Liver (tissue), 9 donors: ENCODE measurements around the gene SLC4A11. TPM values are rescaled to one million over a fixed set of nuclear protein-coding genes. Genes with fewer than 3 reads are reported as not detected.

Source experiments
- DNase-seq: peaks from one replicate; pipeline ENCODE4 v3.0.0-alpha.2; 2017; ENCODE audit warnings: low spot score
- H3K27ac ChIP-seq, 2 donors: one replicate each; pipeline ENCODE4 v1.7.0; 2013; ENCODE audit warnings: inconsistent platforms in 2 of 2, low read length in 2 of 2, control low read depth in 1 of 2, low read depth in 1 of 2, mild to moderate bottlenecking in 1 of 2
- H3K27me3 ChIP-seq, 4 donors: one replicate each; pipeline versions ENCODE4 v1.6.1 to v1.7.0; 2013; ENCODE audit warnings: low read length in 3 of 4, inconsistent platforms in 1 of 4, mild to moderate bottlenecking in 1 of 4, moderate library complexity in 1 of 4; ENCODE audit not compliant: control insufficient read depth in 4 of 4, insufficient read depth in 4 of 4
- H3K36me3 ChIP-seq, 4 donors: one replicate each; pipeline versions ENCODE4 v1.6.1 to v1.7.0; 2013; ENCODE audit warnings: low read length in 3 of 4, mild to moderate bottlenecking in 3 of 4, low read depth in 1 of 4, moderate library complexity in 1 of 4; ENCODE audit not compliant: control insufficient read depth in 4 of 4, insufficient read depth in 3 of 4
- H3K4me1 ChIP-seq, 4 donors: one replicate each; pipeline versions ENCODE4 v1.6.1 to v1.7.0; 2013; ENCODE audit warnings: low read length in 3 of 4, mild to moderate bottlenecking in 3 of 4, moderate library complexity in 1 of 4; ENCODE audit not compliant: control insufficient read depth in 4 of 4, insufficient read depth in 4 of 4
- H3K4me3 ChIP-seq, 3 donors: one replicate each; pipeline versions ENCODE4 v1.6.1 to v1.7.0; 2013; ENCODE audit warnings: low read length in 3 of 3, control low read depth in 1 of 3, low read depth in 1 of 3, mild to moderate bottlenecking in 1 of 3
- H3K9ac ChIP-seq, 2 donors: one replicate each; pipeline ENCODE4 v1.7.0; 2013; ENCODE audit warnings: low read length in 2 of 2, mild to moderate bottlenecking in 2 of 2, moderate library complexity in 2 of 2, control low read depth in 1 of 2, low read depth in 1 of 2
- H3K9me3 ChIP-seq, 4 donors: one replicate each; pipeline versions ENCODE4 v1.6.1 to v1.7.0; 2013; ENCODE audit warnings: low read length in 3 of 4; ENCODE audit not compliant: control insufficient read depth in 4 of 4
- FOXA2 ChIP-seq: IDR thresholded peaks from 2 replicates; pipeline ENCODE4 v1.6.1; 2016; ENCODE audit warnings: antibody characterized with exemption
- GABPA ChIP-seq, 2 donors: IDR thresholded peaks in 1 of 2; conservative IDR thresholded peaks in 1 of 2; 2 replicates each; pipeline ENCODE4 v1.6.1; 2016; ENCODE audit warnings: antibody characterized with exemption in 2 of 2, mild to moderate bottlenecking in 1 of 2, moderate library complexity in 1 of 2
- HNF4G ChIP-seq: IDR thresholded peaks from 2 replicates; pipeline ENCODE4 v1.6.1; 2016; ENCODE audit warnings: antibody characterized with exemption
- JUND ChIP-seq, 2 donors: IDR thresholded peaks; 2 replicates each; pipeline ENCODE4 v1.6.1; 2016; ENCODE audit warnings: antibody characterized with exemption in 2 of 2
- RAD21 ChIP-seq, 2 donors: IDR thresholded peaks; 2 replicates each; pipeline ENCODE4 v1.6.1; 2016; ENCODE audit warnings: antibody characterized with exemption in 2 of 2, mild to moderate bottlenecking in 2 of 2
- RXRA ChIP-seq, 2 donors: IDR thresholded peaks; 2 replicates each; pipeline ENCODE4 v1.6.1; 2017 to 2018; ENCODE audit warnings: antibody characterized with exemption in 2 of 2, mild to moderate bottlenecking in 1 of 2
- TAF1 ChIP-seq: conservative IDR thresholded peaks from 2 replicates; pipeline ENCODE4 v1.6.1; 2016; ENCODE audit warnings: antibody characterized with exemption, mild to moderate bottlenecking
- YY1 ChIP-seq: IDR thresholded peaks from 2 replicates; pipeline ENCODE4 v1.6.1; 2016; ENCODE audit warnings: antibody characterized with exemption, mild to moderate bottlenecking
- WGBS: extraction: QIAGEN DNeasy Blood & Tissue Kit; methylation state at CpG from one replicate; pipeline ENCODE4 v1.1.7; 2013; 5-methylcytosine and 5-hydroxymethylcytosine counted together
- polyA plus RNA-seq, 2 donors: library from polyadenylated mRNA; stranded (reverse) in 1 of 2; unstranded in 1 of 2; fragments of 200-250 nt in 1 of 2; fragments of >200 nt in 1 of 2; fragmentation: Nextera tagmentation in 1 of 2; extraction: Ambion mirVana in 1 of 2; gene quantifications; one replicate each; pipeline versions ENCODE4 v1.2.1 to v1.2.3, GENCODE V29; 2013 to 2015
- total RNA-seq, 2 donors: library from RNA; depleted of rRNA; stranded (reverse); fragments of >200 nt; gene quantifications; one replicate each; pipeline ENCODE4 v1.2.3, GENCODE V29; 2014
- TF ChIP-seq, protein P1 (sequence below): IDR thresholded peaks from 2 replicates; pipeline ENCODE4 v1.6.1; 2016; ENCODE audit warnings: antibody characterized with exemption
- TF ChIP-seq, protein P2 (sequence below): IDR thresholded peaks from 2 replicates; pipeline ENCODE4 v1.6.1; 2016; ENCODE audit warnings: antibody characterized with exemption, mild to moderate bottlenecking
- TF ChIP-seq, protein P3 (sequence below): IDR thresholded peaks from 2 replicates; pipeline ENCODE4 v1.6.1; 2016; ENCODE audit warnings: antibody characterized with exemption
- TF ChIP-seq, protein P4 (sequence below): fragments of 150-350 bp; IDR thresholded peaks from 2 replicates; pipeline ENCODE4 v1.5.1; 2017; ENCODE audit warnings: improper control_type of control experiment, low read depth, low read length; ENCODE audit not compliant: missing input control
- donor health status: healthy.
- donor health status: healthy.
- donor health status: healthy.
- donor health status: healthy.
- donor health status: healthy.

Gene SLC4A11
- total RNA-seq (under 1 TPM; under 0.01 to 0.05 TPM), polyA plus RNA-seq (under 1 TPM; 0.08 to 0.13 TPM)

DNA sequence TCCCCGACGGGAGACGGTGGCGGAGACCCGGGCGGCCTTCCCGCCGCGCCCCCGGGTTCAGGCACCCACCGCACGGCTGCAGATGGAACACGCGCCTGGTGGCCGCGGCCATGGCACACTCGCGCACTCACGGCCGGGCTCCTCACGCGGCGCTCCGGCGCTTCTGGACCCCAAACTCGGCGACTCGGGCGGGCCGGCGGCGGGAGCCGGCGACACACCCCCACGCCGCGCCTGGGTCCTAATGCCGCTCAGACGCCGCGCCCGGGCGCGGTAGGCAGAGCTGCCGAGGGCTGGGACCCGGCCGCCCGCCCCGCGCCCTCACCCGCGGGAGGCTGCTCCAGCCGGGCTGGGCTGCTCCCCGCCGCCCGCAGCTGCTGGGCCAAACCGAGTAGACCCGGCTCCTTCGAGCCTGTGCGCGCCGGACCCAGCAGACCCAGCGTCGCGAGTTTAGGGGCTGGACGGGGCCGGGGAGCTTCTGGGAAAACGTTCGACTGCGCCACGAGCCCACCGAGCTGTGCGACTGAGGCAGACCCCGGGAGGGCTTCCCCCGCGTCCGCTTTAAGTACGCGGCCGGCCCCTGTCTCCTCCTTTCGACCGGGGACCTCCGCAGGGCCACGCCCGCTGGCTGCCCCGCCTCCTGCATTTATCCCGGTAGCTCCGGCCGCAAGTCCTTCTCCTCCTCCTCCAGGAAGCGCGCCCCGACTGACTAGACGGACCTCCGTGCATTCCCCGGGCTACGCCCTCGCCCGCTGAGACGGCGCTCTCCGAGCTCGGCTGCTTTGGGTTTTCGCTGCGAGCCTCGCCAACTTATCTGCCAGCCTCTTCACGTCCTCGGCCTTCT lies at the start of gene SLC4A11:
TSS of gene SLC4A11 (minus strand) at position 165 of the 841 bp plus-strand sequence. CDS start at position 112, 53 bp downstream.
- H3K9ac ChIP-seq: no peak within 1 kb of the TSS
- H3K27me3 ChIP-seq: peaks cover 0 to 8% (median 1%) of the 10 kb centered on the region in 4 donors
- H3K4me3 ChIP-seq: peak within 1 kb of the TSS; percentile 18 to 76 (median 36)
- no peaks in the 10 kb centered on the region for H3K9me3 ChIP-seq
- H3K27ac ChIP-seq: no peak within 1 kb of the TSS
- no peaks in the 10 kb centered on the region for H3K36me3 ChIP-seq
- peaks cover 8 to 21% (median 14%) of the 10 kb centered on the region in 4 donors for H3K4me1 ChIP-seq
- WGBS: 2% methylated on average over 107 of the region's 107 CpGs
- DNase-seq: no peak
- TF ChIP-seq, protein P1, sequence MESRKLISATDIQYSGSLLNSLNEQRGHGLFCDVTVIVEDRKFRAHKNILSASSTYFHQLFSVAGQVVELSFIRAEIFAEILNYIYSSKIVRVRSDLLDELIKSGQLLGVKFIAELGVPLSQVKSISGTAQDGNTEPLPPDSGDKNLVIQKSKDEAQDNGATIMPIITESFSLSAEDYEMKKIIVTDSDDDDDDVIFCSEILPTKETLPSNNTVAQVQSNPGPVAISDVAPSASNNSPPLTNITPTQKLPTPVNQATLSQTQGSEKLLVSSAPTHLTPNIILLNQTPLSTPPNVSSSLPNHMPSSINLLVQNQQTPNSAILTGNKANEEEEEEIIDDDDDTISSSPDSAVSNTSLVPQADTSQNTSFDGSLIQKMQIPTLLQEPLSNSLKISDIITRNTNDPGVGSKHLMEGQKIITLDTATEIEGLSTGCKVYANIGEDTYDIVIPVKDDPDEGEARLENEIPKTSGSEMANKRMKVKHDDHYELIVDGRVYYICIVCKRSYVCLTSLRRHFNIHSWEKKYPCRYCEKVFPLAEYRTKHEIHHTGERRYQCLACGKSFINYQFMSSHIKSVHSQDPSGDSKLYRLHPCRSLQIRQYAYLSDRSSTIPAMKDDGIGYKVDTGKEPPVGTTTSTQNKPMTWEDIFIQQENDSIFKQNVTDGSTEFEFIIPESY: no peak
- TF ChIP-seq, protein P2, sequence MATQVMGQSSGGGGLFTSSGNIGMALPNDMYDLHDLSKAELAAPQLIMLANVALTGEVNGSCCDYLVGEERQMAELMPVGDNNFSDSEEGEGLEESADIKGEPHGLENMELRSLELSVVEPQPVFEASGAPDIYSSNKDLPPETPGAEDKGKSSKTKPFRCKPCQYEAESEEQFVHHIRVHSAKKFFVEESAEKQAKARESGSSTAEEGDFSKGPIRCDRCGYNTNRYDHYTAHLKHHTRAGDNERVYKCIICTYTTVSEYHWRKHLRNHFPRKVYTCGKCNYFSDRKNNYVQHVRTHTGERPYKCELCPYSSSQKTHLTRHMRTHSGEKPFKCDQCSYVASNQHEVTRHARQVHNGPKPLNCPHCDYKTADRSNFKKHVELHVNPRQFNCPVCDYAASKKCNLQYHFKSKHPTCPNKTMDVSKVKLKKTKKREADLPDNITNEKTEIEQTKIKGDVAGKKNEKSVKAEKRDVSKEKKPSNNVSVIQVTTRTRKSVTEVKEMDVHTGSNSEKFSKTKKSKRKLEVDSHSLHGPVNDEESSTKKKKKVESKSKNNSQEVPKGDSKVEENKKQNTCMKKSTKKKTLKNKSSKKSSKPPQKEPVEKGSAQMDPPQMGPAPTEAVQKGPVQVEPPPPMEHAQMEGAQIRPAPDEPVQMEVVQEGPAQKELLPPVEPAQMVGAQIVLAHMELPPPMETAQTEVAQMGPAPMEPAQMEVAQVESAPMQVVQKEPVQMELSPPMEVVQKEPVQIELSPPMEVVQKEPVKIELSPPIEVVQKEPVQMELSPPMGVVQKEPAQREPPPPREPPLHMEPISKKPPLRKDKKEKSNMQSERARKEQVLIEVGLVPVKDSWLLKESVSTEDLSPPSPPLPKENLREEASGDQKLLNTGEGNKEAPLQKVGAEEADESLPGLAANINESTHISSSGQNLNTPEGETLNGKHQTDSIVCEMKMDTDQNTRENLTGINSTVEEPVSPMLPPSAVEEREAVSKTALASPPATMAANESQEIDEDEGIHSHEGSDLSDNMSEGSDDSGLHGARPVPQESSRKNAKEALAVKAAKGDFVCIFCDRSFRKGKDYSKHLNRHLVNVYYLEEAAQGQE: no peak
- TF ChIP-seq, protein P3, sequence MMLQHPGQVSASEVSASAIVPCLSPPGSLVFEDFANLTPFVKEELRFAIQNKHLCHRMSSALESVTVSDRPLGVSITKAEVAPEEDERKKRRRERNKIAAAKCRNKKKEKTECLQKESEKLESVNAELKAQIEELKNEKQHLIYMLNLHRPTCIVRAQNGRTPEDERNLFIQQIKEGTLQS: no peak
- TF ChIP-seq RAD21 (IDR thresholded peaks at IDR 0.05) (no peak), FOXA2 (no peak), TAF1 (no peak), GABPA (IDR thresholded peaks at IDR 0.05 in 1 of 2, conservative IDR thresholded peaks at IDR 0.05 in 1 of 2) (no peak)

DNA sequence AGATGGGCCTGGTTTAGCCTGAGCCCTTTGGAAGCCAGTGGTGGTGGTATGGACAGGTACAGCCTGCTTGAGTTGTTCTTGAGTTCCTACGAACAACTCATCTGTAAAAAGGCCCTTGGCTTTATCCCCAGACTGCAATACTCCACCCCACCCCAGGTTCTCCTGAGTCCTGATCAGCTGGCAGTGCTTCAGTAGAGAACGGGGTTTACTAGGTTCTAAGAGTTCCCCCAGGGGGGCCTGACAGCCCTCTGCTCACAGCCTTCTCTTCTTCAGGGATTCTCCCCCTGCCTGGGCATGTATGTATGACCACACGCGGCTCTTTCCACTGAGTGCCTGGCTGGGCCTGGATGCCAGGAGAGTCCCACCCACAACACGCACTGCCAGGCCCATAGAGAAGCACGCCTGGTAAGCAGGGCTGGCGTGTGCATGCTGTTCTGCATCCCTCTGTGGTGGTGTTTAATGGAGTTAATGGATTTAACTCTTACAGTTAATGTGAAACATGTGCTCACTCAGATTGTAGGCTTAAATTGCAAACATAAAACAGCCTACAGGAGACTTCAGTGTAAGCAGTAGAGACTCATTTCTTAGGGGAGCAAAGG lies 44.3 kb upstream of the SLC4A11 start:
- no peak for TF ChIP-seq RXRA (IDR thresholded peaks at IDR 0.05)
- TF ChIP-seq, protein P4, sequence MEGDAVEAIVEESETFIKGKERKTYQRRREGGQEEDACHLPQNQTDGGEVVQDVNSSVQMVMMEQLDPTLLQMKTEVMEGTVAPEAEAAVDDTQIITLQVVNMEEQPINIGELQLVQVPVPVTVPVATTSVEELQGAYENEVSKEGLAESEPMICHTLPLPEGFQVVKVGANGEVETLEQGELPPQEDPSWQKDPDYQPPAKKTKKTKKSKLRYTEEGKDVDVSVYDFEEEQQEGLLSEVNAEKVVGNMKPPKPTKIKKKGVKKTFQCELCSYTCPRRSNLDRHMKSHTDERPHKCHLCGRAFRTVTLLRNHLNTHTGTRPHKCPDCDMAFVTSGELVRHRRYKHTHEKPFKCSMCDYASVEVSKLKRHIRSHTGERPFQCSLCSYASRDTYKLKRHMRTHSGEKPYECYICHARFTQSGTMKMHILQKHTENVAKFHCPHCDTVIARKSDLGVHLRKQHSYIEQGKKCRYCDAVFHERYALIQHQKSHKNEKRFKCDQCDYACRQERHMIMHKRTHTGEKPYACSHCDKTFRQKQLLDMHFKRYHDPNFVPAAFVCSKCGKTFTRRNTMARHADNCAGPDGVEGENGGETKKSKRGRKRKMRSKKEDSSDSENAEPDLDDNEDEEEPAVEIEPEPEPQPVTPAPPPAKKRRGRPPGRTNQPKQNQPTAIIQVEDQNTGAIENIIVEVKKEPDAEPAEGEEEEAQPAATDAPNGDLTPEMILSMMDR: no peak
- TF ChIP-seq FOXA2: no peak
- TF ChIP-seq TAF1: no peak
- TF ChIP-seq YY1: no peak
- TF ChIP-seq GABPA (IDR thresholded peaks at IDR 0.05 in 1 of 2, conservative IDR thresholded peaks at IDR 0.05 in 1 of 2): no peak
- TF ChIP-seq, protein P2: no peak
- no peak for TF ChIP-seq HNF4G
- no peak for TF ChIP-seq JUND (IDR thresholded peaks at IDR 0.05)
- H3K4me3 ChIP-seq: no peak overlapping the region
- peaks cover 4 to 22% (median 8%) of the 10 kb centered on the region in 4 donors for H3K36me3 ChIP-seq
- no peak for DNase-seq
- H3K9me3 ChIP-seq: no peaks in the 10 kb centered on the region
- H3K27me3 ChIP-seq: no peaks in the 10 kb centered on the region
- H3K4me1 ChIP-seq: no peaks in the 10 kb centered on the region
- no peak overlapping the region for H3K27ac ChIP-seq
- 95% methylated on average over 7 of the region's 7 CpGs for WGBS
- H3K9ac ChIP-seq: no peak overlapping the region
